ENCODE results near the gene SPRY1.

Gene SPRY1

DNA sequence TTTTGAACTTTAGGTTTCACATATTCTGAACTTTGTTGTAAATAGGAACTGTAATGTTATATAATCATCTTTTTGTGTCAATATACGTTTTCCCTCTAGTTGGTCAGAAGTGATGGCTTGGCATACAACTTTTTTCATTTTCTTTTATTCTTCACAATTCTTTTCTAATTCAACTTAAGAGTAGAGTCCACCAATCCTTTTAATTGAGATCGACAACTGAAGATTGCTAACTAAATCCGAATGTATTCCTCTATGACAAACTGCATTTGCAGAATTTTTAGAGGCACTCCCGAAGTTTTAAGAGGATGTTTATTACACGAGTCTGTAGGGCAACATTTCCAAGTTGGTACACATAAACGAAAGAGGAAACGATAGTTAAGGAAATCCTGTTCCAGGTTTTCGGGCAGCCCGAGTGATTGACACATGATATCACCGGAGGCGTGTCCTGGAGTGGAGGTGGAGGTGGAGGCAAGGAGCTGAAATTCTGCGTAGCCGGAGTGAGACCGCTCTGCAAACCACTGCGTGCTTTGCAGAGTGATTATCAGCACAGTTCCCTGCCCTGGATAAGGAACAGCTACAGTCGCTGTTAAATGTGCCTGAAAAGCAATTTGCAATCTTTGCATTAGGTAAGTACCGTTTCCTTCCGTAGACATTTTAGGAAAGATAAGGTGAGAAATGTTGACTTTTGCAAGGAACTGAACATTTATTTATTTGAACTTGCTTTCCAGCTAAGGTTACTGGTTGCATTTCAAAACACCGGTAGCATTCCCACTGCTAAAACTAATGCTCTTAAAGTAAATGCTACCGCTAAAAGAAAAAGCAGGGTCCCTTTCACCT is at the start of gene SPRY1:
SPRY1 (plus strand) TSS at position 489 of the 837 bp plus-strand sequence. CDS start 4,797 bp downstream, outside the sequence.
- DNase-seq (ENCODE audit: extremely low spot score, insufficient read length, low read depth) = peak; percentile 29
- FAIRE-seq = peak; percentile 92

DNA sequence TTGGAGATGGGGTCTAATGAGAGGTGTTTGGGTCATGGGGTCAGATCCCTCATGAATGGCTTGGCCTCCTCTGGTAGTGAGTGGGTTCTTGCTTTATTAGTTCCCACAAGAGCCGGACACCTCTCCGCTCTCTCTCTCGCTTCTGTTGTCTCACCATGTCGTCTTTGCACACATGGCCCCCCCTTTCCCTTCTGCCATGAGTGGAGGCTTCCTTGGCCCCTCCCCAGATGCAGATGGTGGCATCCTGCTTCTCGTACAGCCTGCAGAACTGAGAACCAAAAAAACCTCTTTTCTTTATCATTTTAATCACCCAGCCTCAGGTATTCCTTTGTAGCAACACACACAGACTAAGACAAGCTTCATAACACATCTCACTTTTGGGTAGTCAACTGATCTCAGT is 49.6 kb upstream of the SPRY1 start:
- FAIRE-seq (no peak), DNase-seq (ENCODE audit: extremely low spot score, insufficient read length, low read depth) (no peak)

GRCh38 chr4:123348946-123349345 is 47.6 kb upstream of the SPRY1 start:
- DNase-seq (ENCODE audit: extremely low spot score, insufficient read length, low read depth) (no peak), FAIRE-seq (no peak)

DNA sequence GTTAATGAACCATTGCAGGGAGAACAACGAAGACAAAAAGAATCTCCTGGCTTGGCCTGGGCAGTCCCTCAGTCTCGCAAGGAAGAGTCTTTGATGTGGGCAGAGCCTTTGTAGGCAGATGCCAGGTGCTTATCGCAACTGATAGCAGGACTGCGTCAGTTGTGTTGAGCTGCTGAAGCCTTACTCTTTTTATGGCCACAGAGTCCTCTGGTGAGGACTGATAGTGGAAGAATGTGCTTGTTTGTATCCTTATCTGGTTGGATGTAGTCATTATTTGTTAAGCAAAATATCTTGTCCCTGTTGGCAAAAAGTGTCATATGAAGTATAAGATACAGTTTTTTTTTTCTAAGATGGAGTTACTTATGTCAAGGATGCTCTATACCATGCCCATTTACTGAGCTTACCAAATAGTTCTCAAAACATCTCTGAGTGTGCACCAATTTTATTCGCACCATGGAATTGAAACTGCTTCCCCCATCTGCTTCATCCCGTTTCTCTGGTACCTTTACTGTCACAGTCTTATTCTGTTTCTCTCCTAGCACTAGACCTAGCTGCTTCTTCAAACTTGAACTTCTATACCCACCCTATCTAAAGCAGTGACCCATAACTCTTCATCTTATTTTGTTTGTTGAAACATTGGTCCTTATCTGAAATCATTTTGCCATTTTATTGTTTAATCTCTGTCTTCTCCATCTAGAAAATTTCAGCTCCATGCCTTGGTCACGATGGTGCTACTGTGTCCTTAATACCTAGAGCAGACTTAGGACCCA is 47.0 kb upstream of the SPRY1 start:
- no peak for DNase-seq (ENCODE audit: extremely low spot score, insufficient read length, low read depth)

DNA sequence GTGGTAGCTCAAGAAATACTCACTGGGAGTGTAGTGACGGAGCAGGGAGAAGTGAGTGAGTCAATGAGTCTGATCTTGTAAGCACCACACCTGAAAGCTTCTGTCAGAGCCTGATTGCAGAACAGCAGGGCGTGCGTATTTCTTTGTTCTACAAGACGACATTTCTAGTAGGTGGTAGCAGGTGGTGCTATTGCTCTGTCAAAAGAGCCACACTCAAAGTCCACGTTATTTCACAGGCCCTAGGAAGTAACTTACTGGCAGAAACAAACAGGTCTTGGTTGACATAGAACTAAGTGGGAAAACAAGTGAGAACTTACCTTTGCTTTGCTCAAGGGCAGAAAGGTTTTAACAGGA is 46.4 kb upstream of the SPRY1 start:
- FAIRE-seq (no peak), DNase-seq (ENCODE audit: extremely low spot score, insufficient read length, low read depth) (no peak)

More for the DNA sequence above, 47.0 kb upstream of the SPRY1 start:
- FAIRE-seq = no peak

- no peak for FAIRE-seq
- no peak for DNase-seq (ENCODE audit: extremely low spot score, insufficient read length, low read depth)
These were observed 45.9 kb upstream of the SPRY1 start for GRCh38 chr4:123350726-123351125.

DNA sequence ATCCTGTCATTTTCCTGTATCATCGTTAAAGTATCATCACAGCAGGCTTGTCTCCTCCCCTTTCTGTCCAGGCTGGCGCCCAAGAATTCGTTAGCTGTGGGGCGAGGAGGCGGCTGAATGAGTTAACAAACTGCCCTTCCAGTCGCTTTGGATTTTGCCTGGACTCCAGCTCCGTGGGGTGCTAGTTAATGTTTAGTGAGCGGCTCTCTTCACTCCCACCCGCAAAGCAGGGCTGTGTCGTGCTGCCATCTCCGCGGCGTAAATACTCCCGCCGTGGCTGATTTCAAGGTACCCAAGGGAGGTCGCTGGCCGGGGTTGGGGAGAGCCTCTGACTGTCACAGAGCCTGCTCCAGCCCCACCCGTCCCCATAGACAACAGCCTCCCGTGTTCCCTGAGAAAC is 44.9 kb upstream of the SPRY1 start:
- no peak for FAIRE-seq
- DNase-seq (ENCODE audit: extremely low spot score, insufficient read length, low read depth) = no peak

- no peak for DNase-seq (ENCODE audit: extremely low spot score, insufficient read length, low read depth)
These were observed 44.2 kb upstream of the SPRY1 start for GRCh38 chr4:123352240-123352945.

DNA sequence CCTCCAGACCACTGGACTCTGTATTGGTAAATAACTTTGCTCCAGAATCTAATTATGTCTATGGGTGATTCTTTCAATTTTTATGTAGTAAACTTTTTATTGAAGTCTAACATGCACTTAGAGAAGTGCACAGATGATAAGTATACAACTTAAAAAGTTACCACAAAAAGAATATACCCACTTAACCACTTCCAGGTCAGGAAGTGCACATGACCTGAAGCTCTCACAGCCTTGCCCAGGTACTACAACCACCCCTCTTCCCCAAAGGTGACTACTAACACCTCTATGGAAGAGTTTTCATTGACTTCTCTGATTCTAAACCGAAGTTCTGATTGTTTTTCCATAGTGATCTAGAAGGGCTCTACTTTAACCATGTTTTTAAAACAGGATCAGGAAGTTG is 43.6 kb upstream of the SPRY1 start:
- no peak for FAIRE-seq
- DNase-seq (ENCODE audit: extremely low spot score, insufficient read length, low read depth) = no peak

More at GRCh38 chr4:123352240-123352945, 44.2 kb upstream of the SPRY1 start:
- no peak for FAIRE-seq

DNA sequence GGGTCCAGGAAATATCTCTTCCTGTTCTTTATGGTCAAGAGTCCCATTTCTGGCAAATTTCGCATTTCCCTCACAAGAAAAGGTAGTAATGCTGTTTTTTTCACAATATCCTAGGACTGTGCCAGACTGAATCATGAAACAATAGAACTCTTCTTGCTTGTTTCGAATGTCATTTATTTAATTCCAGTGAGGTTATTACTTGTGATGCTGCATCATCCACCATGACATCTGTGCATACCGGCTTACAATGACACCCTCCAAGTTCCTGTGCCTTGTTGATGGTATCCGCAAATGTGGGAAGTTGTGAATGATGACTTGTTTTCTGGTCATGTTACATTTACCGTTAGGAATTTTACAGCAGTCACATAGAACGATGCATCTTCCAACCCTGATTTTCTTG is 42.9 kb upstream of the SPRY1 start:
- DNase-seq (ENCODE audit: extremely low spot score, insufficient read length, low read depth) (no peak), FAIRE-seq (no peak)

DNA sequence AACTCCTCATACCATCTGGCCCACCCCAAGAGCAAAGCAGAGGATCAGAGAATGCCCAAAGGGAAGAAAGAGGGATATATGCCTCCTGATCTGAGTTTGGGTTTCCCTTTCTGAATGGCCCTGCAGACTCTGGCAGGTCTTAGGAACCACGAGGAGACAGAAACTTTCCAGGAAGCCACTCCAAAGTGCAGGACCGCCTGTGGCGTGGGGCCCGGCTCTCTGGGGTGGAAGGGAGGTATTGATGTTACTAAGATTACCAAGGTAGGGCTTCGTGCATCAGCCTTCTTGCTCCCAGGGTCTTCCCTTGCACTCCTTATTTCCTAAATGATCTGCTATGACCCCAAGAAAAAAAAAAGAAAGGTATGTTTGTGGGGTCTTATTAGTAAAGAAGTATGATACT is 41.9 kb upstream of the SPRY1 start:
- no peak for FAIRE-seq
- no peak for DNase-seq (ENCODE audit: extremely low spot score, insufficient read length, low read depth)

DNA sequence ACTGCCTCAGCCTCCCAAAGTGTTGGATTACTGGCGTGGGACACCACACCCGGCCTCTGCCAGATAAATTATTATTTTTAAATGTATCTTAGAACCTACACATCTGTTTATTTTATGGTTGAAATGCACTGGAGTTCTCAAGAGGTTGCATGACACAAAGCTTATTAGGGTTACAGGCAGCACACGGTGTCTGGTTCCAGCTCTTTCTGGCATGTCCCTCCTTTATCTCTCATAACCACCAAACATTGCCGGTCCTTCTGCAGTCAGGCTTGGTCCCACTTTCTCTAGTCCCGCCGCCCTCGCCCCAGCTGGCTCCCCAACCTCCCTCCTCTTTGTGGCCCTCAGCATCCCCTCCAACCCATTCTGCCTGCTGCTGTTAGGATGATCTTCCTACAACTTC is 39.7 kb upstream of the SPRY1 start:
- no peak for FAIRE-seq
- DNase-seq (ENCODE audit: extremely low spot score, insufficient read length, low read depth) = no peak

- DNase-seq (ENCODE audit: extremely low spot score, insufficient read length, low read depth) = no peak
- FAIRE-seq = no peak
These were observed 36.9 kb upstream of the SPRY1 start for GRCh38 chr4:123359449-123360315.

GRCh38 chr4:123361195-123361861 is 35.3 kb upstream of the SPRY1 start:
- DNase-seq (ENCODE audit: extremely low spot score, insufficient read length, low read depth) (no peak), FAIRE-seq (no peak)

DNA sequence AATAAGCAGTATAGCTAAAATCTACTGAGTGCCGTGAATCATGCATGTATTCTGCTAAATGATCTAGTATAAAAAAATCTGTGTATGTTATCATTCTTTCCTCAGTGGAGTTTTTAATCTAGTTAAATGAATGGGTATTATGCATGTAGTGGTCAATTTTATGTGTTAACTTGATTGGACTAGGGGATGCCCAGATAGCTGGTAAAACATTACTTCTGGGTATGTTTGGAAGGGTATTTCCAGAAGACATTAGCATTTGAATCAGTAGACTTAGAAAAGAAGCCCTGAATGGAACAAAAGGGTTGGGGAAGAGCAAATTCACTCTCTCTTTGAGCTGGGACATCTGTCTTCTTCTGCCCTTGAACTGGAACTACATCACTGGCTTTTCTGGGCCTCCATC is 34.5 kb upstream of the SPRY1 start:
- FAIRE-seq (no peak), DNase-seq (ENCODE audit: extremely low spot score, insufficient read length, low read depth) (no peak)

- DNase-seq (ENCODE audit: extremely low spot score, insufficient read length, low read depth) = peak; percentile 7
- peak; percentile 58 for FAIRE-seq
These were observed 32.9 kb upstream of the SPRY1 start for GRCh38 chr4:123363729-123364128.

GRCh38 chr4:123364906-123365305 is 31.7 kb upstream of the SPRY1 start:
- FAIRE-seq = no peak
- no peak for DNase-seq (ENCODE audit: extremely low spot score, insufficient read length, low read depth)

- no peak for DNase-seq (ENCODE audit: extremely low spot score, insufficient read length, low read depth)
- no peak for FAIRE-seq
These were observed 31.2 kb upstream of the SPRY1 start for GRCh38 chr4:123365412-123365811.

DNA sequence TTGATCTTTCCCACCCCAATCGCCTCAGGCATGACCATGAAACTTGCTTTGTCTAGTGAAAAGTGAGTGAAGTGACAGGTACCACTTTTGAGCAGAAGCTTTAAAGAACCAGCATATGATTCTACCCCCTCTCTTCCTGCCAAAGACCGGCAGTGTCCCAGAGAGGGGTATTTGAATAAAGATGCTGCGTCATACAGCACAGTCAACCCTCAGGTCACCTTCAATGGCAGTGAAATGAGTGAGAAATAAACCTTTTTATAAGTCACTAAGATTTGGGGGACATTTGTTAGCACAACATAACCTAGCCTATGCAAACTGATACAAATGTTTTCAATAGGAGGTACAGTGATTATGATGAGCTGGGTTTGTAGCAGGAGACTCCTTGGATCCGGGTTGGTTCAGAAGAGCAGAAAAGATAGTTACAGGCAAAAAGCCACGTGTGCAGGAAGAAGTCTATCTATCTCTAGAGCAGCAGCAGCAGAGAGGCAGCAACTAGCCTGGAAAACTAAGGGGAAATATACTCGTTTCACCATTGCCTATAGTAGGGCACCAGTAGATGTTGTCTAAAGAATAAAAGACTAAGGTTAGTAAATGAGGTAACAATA is 30.3 kb upstream of the SPRY1 start:
- DNase-seq (ENCODE audit: extremely low spot score, insufficient read length, low read depth) = no peak
- FAIRE-seq = no peak

Data from GM18507 (cell line).